A549 treated with ZK216348 at 1 μM for 4 hours (cell line): ENCODE measurements around the gene SMPDL3A. TPM values are rescaled to one million over a fixed set of nuclear protein-coding genes. Genes with fewer than 3 reads are reported as not detected.

ENCODE experiments used
- total RNA-seq: library from RNA; stranded (reverse); fragments of 200-300 nt; extraction: Qiagen RNA extraction; gene quantifications from 5 replicates; pipeline ENCODE4 v1.2.3, GENCODE V29; 2022; ENCODE audit warnings: low read depth

The SMPDL3A gene, protein sequence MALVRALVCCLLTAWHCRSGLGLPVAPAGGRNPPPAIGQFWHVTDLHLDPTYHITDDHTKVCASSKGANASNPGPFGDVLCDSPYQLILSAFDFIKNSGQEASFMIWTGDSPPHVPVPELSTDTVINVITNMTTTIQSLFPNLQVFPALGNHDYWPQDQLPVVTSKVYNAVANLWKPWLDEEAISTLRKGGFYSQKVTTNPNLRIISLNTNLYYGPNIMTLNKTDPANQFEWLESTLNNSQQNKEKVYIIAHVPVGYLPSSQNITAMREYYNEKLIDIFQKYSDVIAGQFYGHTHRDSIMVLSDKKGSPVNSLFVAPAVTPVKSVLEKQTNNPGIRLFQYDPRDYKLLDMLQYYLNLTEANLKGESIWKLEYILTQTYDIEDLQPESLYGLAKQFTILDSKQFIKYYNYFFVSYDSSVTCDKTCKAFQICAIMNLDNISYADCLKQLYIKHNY
- 2.1 to 4.3 TPM (median 3.3 TPM) in 5 replicates for total RNA-seq

GRCh38 chr6:122789182-122790027 is at the start of gene SMPDL3A:
Gene SMPDL3A, plus strand, starts transcription at chr6:122789258. Its CDS starts 89 bp downstream, at chr6:122789347.

GRCh38 chr6:122779667-122780066 is 9.4 kb upstream of the SMPDL3A start, which contains the start of gene FABP7:
Gene FABP7, plus strand, starts transcription at chr6:122779716. Its CDS starts 79 bp downstream, at chr6:122779795.

Other genes starting within 250 kb of the SMPDL3A start
- gene PKIB, start 178.9 kb upstream of the SMPDL3A start, total RNA-seq = 0.54 to 0.66 TPM (median 0.66 TPM) in 5 replicates
- not detected in 5 replicates for gene FABP7, start 9.5 kb upstream of the SMPDL3A start, total RNA-seq
- gene CLVS2, start 207.0 kb downstream of the SMPDL3A start, total RNA-seq = 0.02 to 0.23 TPM (median 0.13 TPM) in 5 replicates